Common myeloid progenitor, CD34-positive (primary cell): ENCODE measurements around the gene TTC28.
"Not testable (repeated sequence)": the region's sequence is repeated elsewhere in the genome, so short reads cannot be mapped to it uniquely, and the experiment has no call there.

Experiments used
- CTCF ChIA-PET: fragments of 350-600 bp; sonication (Branson Sonifier 250); formaldehyde crosslinking; loops from one replicate; lab custom pipeline; 2021; ENCODE audit warnings: antibody characterized with exemption; lab: Charles Lee
- POLR2A ChIA-PET: fragments of 350-600 bp; sonication (Branson Sonifier 250); formaldehyde crosslinking; loops from one replicate; lab custom pipeline; 2021; ENCODE audit warnings: antibody characterized with exemption; lab: Charles Lee
- DNase-seq, 3 donors: peaks; one replicate each; pipeline versions ENCODE4 v3.0.0 to v3.0.0-alpha.2; 2013
- H3K27ac ChIP-seq, 2 experiments: 1 replicate in 1 of 2; 2 replicates in 1 of 2; pipeline ENCODE4 v1.7.0; 2013; ENCODE audit warnings: inconsistent platforms in 2 of 2, low read length in 2 of 2, mild to moderate bottlenecking in 2 of 2, low read depth in 1 of 2, moderate library complexity in 1 of 2; ENCODE audit not compliant: severe bottlenecking in 2 of 2, insufficient read depth in 1 of 2, poor library complexity in 1 of 2
- H3K27me3 ChIP-seq, 5 experiments: replicated peaks in 2 of 5; 1 replicate in 3 of 5; 2 replicates in 2 of 5; pipeline versions ENCODE4 v1.6.1 to v1.7.0; 2013; ENCODE audit warnings: low read length in 4 of 5, mild to moderate bottlenecking in 2 of 5, moderate library complexity in 2 of 5, inconsistent platforms in 1 of 5; ENCODE audit not compliant: insufficient read depth in 5 of 5, control insufficient read depth in 4 of 5
- H3K36me3 ChIP-seq, 4 experiments: 1 replicate in 2 of 4; 2 replicates in 2 of 4; pipeline versions ENCODE4 v1.6.1 to v1.7.0; 2013; ENCODE audit warnings: low read length in 3 of 4, control low read depth in 1 of 4, mild to moderate bottlenecking in 1 of 4; ENCODE audit not compliant: control insufficient read depth in 4 of 4, insufficient read depth in 4 of 4
- H3K4me1 ChIP-seq, 4 experiments: 1 replicate in 3 of 4; 2 replicates in 1 of 4; pipeline versions ENCODE4 v1.6.1 to v1.7.1; 2013; ENCODE audit warnings: low read length in 3 of 4, mild to moderate bottlenecking in 3 of 4, control low read depth in 1 of 4, inconsistent platforms in 1 of 4, moderate library complexity in 1 of 4; ENCODE audit not compliant: control insufficient read depth in 4 of 4, insufficient read depth in 4 of 4; ENCODE audit errors: control extremely low read depth in 1 of 4
- H3K4me3 ChIP-seq, 7 experiments: 1 replicate in 4 of 7; 2 replicates in 3 of 7; pipeline versions ENCODE4 v1.5.1 to v1.7.0; 2013; ENCODE audit warnings: mild to moderate bottlenecking in 7 of 7, low read length in 6 of 7, moderate library complexity in 6 of 7, inconsistent platforms in 2 of 7, low read depth in 2 of 7, control low read depth in 1 of 7; ENCODE audit not compliant: insufficient read depth in 4 of 7, control insufficient read depth in 1 of 7; ENCODE audit errors: extremely low read depth in 1 of 7
- H3K9me3 ChIP-seq, 5 experiments: 1 replicate in 4 of 5; 2 replicates in 1 of 5; pipeline versions ENCODE4 v1.6.1 to v1.7.1; 2013; ENCODE audit warnings: low read length in 4 of 5, mild to moderate bottlenecking in 2 of 5, inconsistent platforms in 1 of 5, low read depth in 1 of 5, moderate library complexity in 1 of 5; ENCODE audit not compliant: control insufficient read depth in 4 of 5, insufficient read depth in 2 of 5; ENCODE audit errors: control extremely low read depth in 1 of 5
- WGBS: methylation state at CpG from one replicate; pipeline ENCODE4 v1.1.5; 2013; ENCODE audit not compliant: insufficient coverage; 5-methylcytosine and 5-hydroxymethylcytosine counted together

Gene TTC28

DNA sequence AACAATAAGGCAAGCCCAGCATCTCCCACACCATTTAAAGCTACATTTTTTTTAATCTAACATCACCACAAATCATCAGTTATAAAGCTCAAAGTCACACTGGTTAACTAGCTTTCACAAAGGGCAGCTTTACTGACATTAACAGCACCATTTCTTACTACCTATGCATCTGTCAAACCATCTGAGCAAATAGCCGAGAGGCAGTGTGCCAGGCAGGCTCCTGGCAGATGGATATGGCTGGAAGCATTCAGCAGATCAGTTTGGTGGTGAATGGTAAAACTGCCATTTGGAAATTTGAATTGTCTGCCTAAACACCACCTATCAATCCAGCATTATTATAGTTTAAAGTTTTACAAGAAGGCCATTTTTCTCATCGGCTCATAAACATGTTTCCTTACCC, 131.2 kb downstream of the TTC28 start:
- no CpG with 5 or more reads among the region's 2 CpGs for WGBS
- Histone ChIP-seq H3K4me1 (no peaks in the 10 kb centered on the region), H3K4me3 (no peak overlapping the region), H3K36me3 (no peaks in the 10 kb centered on the region), H3K27ac (no peak overlapping the region), H3K27me3 (no peaks in the 10 kb centered on the region), H3K9me3 (peaks cover 0 to under 1% (median 0%) of the 10 kb centered on the region in 5 experiments)
- no peak for DNase-seq
- POLR2A ChIA-PET, result no interaction called here
- CTCF ChIA-PET, result no interaction called here

DNA sequence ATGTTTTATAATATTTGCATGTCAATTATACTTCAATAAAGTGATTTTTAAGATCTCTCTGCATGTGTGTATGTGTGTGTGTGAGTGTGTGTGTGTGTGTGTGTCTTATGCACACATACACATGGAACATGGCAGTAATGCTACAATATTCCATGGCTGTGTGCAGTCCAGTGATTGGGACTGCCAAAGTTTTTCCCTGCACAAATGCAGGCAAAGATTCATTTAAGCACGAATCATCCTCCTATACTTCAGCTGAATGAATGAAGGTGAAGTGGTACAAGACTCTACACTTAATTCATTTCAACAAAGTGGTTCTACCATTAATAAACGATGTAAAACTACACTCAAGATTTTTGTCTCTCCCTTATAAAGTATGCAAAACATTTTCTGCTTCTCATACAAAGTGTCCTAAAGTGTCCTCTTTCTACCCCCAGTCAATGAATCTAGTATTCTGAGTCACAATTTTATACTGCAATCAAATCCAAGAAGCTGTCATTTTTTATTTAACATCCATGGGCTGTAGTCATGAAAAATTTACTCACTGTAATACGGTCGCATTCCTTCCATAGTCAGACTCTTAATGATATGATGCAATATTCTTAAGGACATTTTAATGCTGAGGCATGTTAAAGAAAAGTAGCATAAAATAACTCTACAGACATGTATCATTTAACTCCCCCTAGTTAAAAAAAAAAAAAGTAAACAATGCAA, 132.4 kb downstream of the TTC28 start:
- ChIA-PET CTCF (no interaction called here), POLR2A (no interaction called here)
- 100% methylated on average over 2 of the region's 4 CpGs for WGBS
- Histone ChIP-seq H3K9me3 (peaks cover 0 to 4% (median under 1%) of the 10 kb centered on the region in 5 experiments), H3K36me3 (no peaks in the 10 kb centered on the region), H3K27ac (no peak overlapping the region), H3K27me3 (no peaks in the 10 kb centered on the region), H3K4me1 (no peaks in the 10 kb centered on the region), H3K4me3 (no peak overlapping the region)
- no peak for DNase-seq

DNA sequence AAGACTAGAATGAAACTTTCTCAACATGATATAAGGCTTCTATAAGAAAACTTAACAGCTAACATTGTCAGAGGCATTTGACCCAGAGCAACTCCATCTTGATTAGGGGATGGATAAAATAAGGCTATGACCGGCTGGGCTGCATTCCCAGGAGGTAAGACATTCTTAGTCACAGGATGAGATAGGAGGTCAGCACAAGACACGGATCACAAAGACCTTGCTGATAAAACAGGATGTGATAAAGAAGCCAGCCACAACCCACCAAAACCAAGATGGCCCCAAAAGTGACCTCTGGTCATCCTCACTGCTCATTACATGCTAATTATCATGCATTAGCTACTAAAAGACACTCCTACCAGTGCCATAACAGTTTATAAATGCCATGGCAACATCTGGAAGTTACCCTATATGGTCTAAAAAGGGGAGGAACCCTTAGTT, 135.2 kb downstream of the TTC28 start:
- no peak overlapping the region for H3K4me3 ChIP-seq
- CTCF ChIA-PET, result no interaction called here
- H3K27me3 ChIP-seq, result no peaks in the 10 kb centered on the region
- no peaks in the 10 kb centered on the region for H3K36me3 ChIP-seq
- peaks cover 0 to 4% (median 1%) of the 10 kb centered on the region in 5 experiments for H3K9me3 ChIP-seq
- no peak for DNase-seq
- no peaks in the 10 kb centered on the region for H3K4me1 ChIP-seq
- H3K27ac ChIP-seq, result no peak overlapping the region
- POLR2A ChIA-PET, result no interaction called here
- no CpG with 5 or more reads among the region's 2 CpGs for WGBS

- H3K4me3 ChIP-seq, result no peak overlapping the region
- WGBS, result no CpG with 5 or more reads among the region's 1 CpG
These were observed 136.5 kb downstream of the TTC28 start for GRCh38 chr22:28542980-28543621.

DNA sequence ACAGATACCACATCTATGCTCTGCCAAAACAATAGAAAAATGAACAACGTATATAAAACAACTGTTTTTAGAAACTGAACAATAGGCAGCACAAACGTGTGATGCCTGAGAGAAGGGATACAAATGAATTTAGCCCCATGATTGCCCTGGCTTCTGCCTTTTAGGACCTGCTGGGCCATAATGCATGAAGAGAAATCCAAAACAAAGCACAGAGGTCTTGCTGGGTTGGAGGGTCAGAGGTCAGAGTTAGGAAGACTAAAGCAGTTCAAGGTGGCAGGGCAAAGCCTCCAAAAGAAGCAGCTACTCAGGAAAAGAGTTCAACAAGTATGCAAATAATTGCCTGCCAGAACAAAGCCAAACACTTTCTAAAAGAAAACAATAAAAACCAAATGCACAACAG, 138.5 kb downstream of the TTC28 start:
- Histone ChIP-seq H3K4me1 (no peaks in the 10 kb centered on the region), H3K27me3 (no peaks in the 10 kb centered on the region), H3K4me3 (no peak overlapping the region), H3K36me3 (no peaks in the 10 kb centered on the region), H3K9me3 (peaks cover 0 to 4% (median 1%) of the 10 kb centered on the region in 5 experiments), H3K27ac (no peak overlapping the region)
- DNase-seq, result no peak
- WGBS, result 94% methylated on average over 2 of the region's 2 CpGs
- ChIA-PET CTCF (no interaction called here), POLR2A (no interaction called here)

More at GRCh38 chr22:28542980-28543621, 136.5 kb downstream of the TTC28 start:
- no peak overlapping the region for H3K27ac ChIP-seq
- no peak for DNase-seq
- no peaks in the 10 kb centered on the region for H3K36me3 ChIP-seq
- POLR2A ChIA-PET, result no interaction called here
- CTCF ChIA-PET, result no interaction called here
- no peaks in the 10 kb centered on the region for H3K27me3 ChIP-seq
- H3K4me1 ChIP-seq, result no peaks in the 10 kb centered on the region
- H3K9me3 ChIP-seq, result peaks cover 0 to 4% (median 1%) of the 10 kb centered on the region in 5 experiments

GRCh38 chr22:28538922-28539321, 140.7 kb downstream of the TTC28 start:
- H3K4me1 ChIP-seq, result no peaks in the 10 kb centered on the region
- DNase-seq, result no peak
- no peaks in the 10 kb centered on the region for H3K36me3 ChIP-seq
- no peak overlapping the region for H3K4me3 ChIP-seq
- no peak overlapping the region for H3K27ac ChIP-seq
- H3K9me3 ChIP-seq, result peaks cover 0 to 4% (median 1%) of the 10 kb centered on the region in 5 experiments
- CTCF ChIA-PET, result no interaction called here
- WGBS, result 95% methylated on average over 2 of the region's 2 CpGs
- POLR2A ChIA-PET, result no interaction called here
- no peaks in the 10 kb centered on the region for H3K27me3 ChIP-seq

- CTCF ChIA-PET, POLR2A ChIA-PET, H3K9me3 ChIP-seq, H3K4me3 ChIP-seq, H3K36me3 ChIP-seq, H3K27ac ChIP-seq, DNase-seq, H3K4me1 ChIP-seq, H3K27me3 ChIP-seq: not testable (repeated sequence)
- no CpG with 5 or more reads among the region's 4 CpGs for WGBS
These were observed 149.1 kb downstream of the TTC28 start for GRCh38 chr22:28530565-28530964.
